ENCODE measurements around the gene SPAG7. TPM values are rescaled to one million over a fixed set of nuclear protein-coding genes. Genes with fewer than 3 reads are reported as not detected.

Gene SPAG7
- total RNA-seq, 1 experiment from 2014 or later = 49.9 TPM

GRCh38 chr17:4986951-4987766 is 19.5 kb upstream of the SPAG7 start, which contains the start of gene CAMTA2 (continued):
- TF ChIP-seq YY1 (IDR thresholded peaks at IDR 0.05; ENCODE audit: extremely low read depth, insufficient replicate concordance, low read depth, low read length) (peak; percentile 71), CEBPB (IDR thresholded peaks at IDR 0.05; ENCODE audit: low read depth) (no peak), POLR2A (IDR thresholded peaks at IDR 0.05; ENCODE audit: borderline replicate concordance, extremely low read depth, insufficient read depth, insufficient read length) (peak; percentile 82), ELF1 (IDR thresholded peaks at IDR 0.05; ENCODE audit: borderline replicate concordance, low read depth) (no peak), FOSL1 (IDR thresholded peaks at IDR 0.05; ENCODE audit: low read depth) (no peak), JUND (IDR thresholded peaks at IDR 0.05) (no peak), EGR1 (IDR thresholded peaks at IDR 0.05; ENCODE audit: low read depth) (peak; percentile 77), EZH2 (IDR thresholded peaks at IDR 0.05) (no peak), POLR2AphosphoS5 (IDR thresholded peaks at IDR 0.05; ENCODE audit: low read depth, low read length) (no peak; the same call in none of the 2 replicates), SIN3A (IDR thresholded peaks at IDR 0.05; ENCODE audit: low read depth) (no peak), EZH2phosphoT487 (IDR thresholded peaks at IDR 0.05; ENCODE audit: borderline replicate concordance) (no peak), RAD21 (IDR thresholded peaks at IDR 0.05; ENCODE audit: low read depth) (peak; percentile 58), TCF7L2 (IDR thresholded peaks at IDR 0.05; ENCODE audit: borderline replicate concordance, extremely low read depth, insufficient read depth, insufficient read length) (no peak), SP1 (IDR thresholded peaks at IDR 0.05; ENCODE audit: low read depth) (no peak; the same call in 1 of the 2 replicates), ZFX (IDR thresholded peaks at IDR 0.05) (peak; percentile 75; the same call in 1 of the 2 replicates)
- TF ChIP-seq, protein P1, sequence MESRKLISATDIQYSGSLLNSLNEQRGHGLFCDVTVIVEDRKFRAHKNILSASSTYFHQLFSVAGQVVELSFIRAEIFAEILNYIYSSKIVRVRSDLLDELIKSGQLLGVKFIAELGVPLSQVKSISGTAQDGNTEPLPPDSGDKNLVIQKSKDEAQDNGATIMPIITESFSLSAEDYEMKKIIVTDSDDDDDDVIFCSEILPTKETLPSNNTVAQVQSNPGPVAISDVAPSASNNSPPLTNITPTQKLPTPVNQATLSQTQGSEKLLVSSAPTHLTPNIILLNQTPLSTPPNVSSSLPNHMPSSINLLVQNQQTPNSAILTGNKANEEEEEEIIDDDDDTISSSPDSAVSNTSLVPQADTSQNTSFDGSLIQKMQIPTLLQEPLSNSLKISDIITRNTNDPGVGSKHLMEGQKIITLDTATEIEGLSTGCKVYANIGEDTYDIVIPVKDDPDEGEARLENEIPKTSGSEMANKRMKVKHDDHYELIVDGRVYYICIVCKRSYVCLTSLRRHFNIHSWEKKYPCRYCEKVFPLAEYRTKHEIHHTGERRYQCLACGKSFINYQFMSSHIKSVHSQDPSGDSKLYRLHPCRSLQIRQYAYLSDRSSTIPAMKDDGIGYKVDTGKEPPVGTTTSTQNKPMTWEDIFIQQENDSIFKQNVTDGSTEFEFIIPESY (IDR thresholded peaks at IDR 0.05; ENCODE audit: extremely low read depth, insufficient replicate concordance, low read length) = peak; percentile 30
- TF ChIP-seq, protein P2, sequence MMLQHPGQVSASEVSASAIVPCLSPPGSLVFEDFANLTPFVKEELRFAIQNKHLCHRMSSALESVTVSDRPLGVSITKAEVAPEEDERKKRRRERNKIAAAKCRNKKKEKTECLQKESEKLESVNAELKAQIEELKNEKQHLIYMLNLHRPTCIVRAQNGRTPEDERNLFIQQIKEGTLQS (IDR thresholded peaks at IDR 0.05) = no peak

Measured in HCT116 (cell line).